GM18526 (cell line): ENCODE results near the gene RUVBL1.
A peak's percentile ranks its signal among the peaks of the same experiment; 100 is the strongest.

ENCODE experiments used
- POLR2A ChIP-seq: IDR thresholded peaks from 3 replicates; pipeline ENCODE4 v1.6.1; 2011; ENCODE audit not compliant: insufficient read length; ENCODE audit errors: extremely low read depth

The RUVBL1 gene

GRCh38 chr3:128078322-128078721, 45.3 kb downstream of the RUVBL1 start:
- no peak for TF ChIP-seq POLR2A

GRCh38 chr3:128077665-128078064, 45.9 kb downstream of the RUVBL1 start:
- TF ChIP-seq POLR2A: no peak

DNA sequence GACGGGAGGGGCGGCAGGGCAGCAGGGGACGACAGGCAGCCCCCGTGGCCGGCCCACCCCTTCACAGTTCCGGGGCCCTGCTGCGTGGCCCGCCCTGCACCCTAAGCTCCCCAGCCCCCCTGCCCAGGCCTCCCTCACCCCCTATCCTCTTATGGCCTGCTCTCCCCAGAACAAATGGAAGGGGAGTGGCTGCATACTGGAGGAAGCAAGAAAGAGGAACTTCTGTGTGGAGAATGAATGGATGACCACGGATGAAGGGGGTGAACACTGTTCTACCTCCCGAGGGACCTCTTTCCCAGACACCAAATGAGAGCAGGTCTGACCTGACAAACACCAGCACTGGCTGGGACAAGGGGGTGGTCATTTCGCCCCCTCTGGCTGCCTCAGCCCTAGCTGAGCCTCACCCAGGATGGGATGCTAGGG, 46.4 kb downstream of the RUVBL1 start:
- TF ChIP-seq POLR2A: no peak

GRCh38 chr3:128076483-128077201, 47.0 kb downstream of the RUVBL1 start:
- TF ChIP-seq POLR2A: no peak

DNA sequence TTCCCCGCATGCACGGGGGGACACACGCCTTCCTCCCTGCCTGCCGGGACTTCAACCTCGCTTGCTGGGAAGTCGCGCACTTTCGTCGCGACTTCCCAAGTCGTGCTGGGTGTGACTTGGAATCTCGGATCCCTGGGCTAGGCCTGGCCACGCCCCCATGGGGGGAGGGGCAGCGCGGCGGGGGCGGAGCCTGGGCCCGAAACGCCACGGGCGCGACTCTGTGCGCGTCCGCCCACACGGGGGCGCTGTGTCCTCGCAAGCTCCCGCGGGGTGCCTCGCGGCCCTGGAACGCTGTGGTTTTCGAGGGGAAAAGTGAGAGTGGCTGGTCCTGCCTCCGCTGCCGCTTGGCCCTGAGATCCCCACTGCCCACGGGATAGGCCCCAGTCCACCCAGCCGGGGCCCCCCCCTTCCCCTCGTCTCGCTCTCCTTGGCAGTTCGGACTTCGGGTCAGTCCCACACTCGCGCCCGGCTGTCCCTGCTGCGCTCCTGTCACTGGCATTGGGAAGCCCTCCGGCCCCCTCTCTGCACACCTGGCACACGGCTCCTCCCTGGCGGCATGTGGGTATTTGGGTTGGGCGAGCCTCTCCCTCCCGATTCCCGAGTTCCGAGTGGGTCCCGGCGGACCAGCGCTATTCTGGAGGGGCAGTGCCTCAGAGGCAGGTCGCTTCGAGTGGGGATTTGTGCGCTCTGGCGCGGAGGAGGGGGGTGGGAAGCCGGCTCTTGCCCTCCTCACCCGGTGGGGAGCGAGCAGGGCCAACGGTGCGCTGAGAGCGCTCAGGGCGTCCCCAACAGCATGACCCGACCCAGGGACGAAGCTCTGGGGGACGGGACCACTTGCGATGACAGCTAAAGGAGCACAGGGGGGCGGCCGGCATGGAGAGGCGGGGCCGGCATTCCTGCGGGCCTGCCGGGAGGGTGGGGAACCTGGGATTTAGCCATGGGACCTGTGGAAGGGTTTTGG, 47.8 kb downstream of the RUVBL1 start:
- peak; percentile 17 for TF ChIP-seq POLR2A

GRCh38 chr3:128074851-128075521, 48.6 kb downstream of the RUVBL1 start:
- no peak for TF ChIP-seq POLR2A

- TF ChIP-seq POLR2A: no peak
Observed at GRCh38 chr3:128073807-128074206, 49.8 kb downstream of the RUVBL1 start.

- TF ChIP-seq POLR2A: no peak
Observed at GRCh38 chr3:128073185-128073725, 50.4 kb downstream of the RUVBL1 start.

GRCh38 chr3:128072454-128073184, 51.0 kb downstream of the RUVBL1 start:
- TF ChIP-seq POLR2A: no peak

GRCh38 chr3:128071771-128072453, 51.7 kb downstream of the RUVBL1 start:
- no peak for TF ChIP-seq POLR2A

DNA sequence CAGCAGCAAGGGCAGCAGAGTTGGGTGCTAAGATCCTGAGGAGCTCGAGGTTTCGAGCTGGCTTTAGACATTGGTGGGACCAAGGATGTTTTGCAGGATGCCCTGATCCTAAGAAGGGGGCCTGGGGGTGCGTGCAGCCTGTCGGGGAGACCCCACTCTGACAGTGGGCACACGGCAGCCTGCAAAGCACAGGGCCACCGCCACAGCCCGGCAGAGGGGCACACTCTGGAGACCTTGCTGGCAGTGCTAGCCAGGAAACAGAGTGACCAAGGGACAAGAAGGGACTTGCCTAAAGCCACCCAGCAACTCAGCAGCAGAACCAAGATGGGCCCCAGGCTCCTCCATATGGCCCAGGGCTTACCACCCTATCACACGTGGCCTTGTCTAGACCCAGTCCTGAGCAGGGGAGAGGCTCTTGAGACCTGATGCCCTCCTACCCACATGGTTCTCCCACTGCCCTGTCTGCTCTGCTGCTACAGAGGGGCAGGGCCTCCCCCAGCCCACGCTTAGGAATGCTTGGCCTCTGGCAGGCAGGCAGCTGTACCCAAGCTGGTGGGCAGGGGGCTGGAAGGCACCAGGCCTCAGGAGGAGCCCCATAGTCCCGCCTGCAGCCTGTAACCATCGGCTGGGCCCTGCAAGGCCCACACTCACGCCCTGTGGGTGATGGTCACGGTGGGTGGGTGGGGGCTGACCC, 52.6 kb downstream of the RUVBL1 start:
- no peak for TF ChIP-seq POLR2A

- no peak for TF ChIP-seq POLR2A
Observed at GRCh38 chr3:128069271-128069670, 54.3 kb downstream of the RUVBL1 start.

- TF ChIP-seq POLR2A: no peak
Observed at GRCh38 chr3:128068156-128068620, 55.4 kb downstream of the RUVBL1 start.
